ENCODE measurements around the gene KYNU. TPM values are rescaled to one million over a fixed set of nuclear protein-coding genes. Genes with fewer than 3 reads are reported as not detected.
"Not testable (repeated sequence)": the region's sequence is repeated elsewhere in the genome, so short reads cannot be mapped to it uniquely, and the experiment has no call there.

KYNU gene
- total RNA-seq, 2 experiments from 2014 or later = 0.14 to 1.0 TPM

GRCh38 chr2:142944721-142945120 lies 67.3 kb downstream of the KYNU start:
- H3K4me3 Mint-ChIP-seq = no peak overlapping the region
- POLR2A ChIA-PET = no interaction called here
- peaks cover 7% of the 10 kb centered on the region for H3K27me3 Mint-ChIP-seq
- DNase-seq (no peak), ATAC-seq (ENCODE audit: low read depth) (no peak)
- H3K27ac Mint-ChIP-seq = no peak overlapping the region
- no peaks in the 10 kb centered on the region for H3K9me3 Mint-ChIP-seq
- no peaks in the 10 kb centered on the region for H3K4me1 Mint-ChIP-seq
- no peaks in the 10 kb centered on the region for H3K36me3 Mint-ChIP-seq

DNA sequence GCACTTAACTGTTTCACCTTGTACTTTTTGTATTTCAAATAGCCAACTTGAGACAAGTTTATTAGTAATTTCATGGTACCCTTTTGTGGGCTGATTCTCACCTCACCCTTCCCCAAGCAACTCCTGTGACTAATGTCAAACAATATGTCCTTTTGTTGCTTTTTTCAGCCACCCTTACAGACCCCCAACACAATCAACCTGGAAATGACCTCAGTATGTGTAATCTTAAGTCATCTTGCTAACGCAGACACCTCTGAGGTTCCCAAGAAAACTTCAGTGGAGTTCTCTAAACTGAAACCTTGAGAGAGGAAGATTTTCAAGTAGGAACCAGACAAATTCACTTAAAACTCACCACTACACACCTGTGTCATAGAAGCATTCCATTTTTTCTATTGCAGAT lies 69.5 kb downstream of the KYNU start:
- H3K9me3 Mint-ChIP-seq = no peaks in the 10 kb centered on the region
- no peaks in the 10 kb centered on the region for H3K4me1 Mint-ChIP-seq
- DNase-seq (no peak), ATAC-seq (ENCODE audit: low read depth) (no peak)
- POLR2A ChIA-PET = no interaction called here
- H3K36me3 Mint-ChIP-seq = no peaks in the 10 kb centered on the region
- no peak overlapping the region for H3K27ac Mint-ChIP-seq
- H3K27me3 Mint-ChIP-seq = peaks cover 10% of the 10 kb centered on the region
- no peak overlapping the region for H3K4me3 Mint-ChIP-seq

GRCh38 chr2:142948723-142949122 lies 71.3 kb downstream of the KYNU start:
- H3K27me3 Mint-ChIP-seq; H3K27ac Mint-ChIP-seq; H3K4me3 Mint-ChIP-seq; H3K36me3 Mint-ChIP-seq; POLR2A ChIA-PET; H3K4me1 Mint-ChIP-seq; ATAC-seq (ENCODE audit: low read depth); H3K9me3 Mint-ChIP-seq; DNase-seq: not testable (repeated sequence)

- H3K36me3 Mint-ChIP-seq; H3K4me3 Mint-ChIP-seq; H3K27ac Mint-ChIP-seq; POLR2A ChIA-PET; ATAC-seq (ENCODE audit: low read depth); H3K9me3 Mint-ChIP-seq; DNase-seq; H3K4me1 Mint-ChIP-seq; H3K27me3 Mint-ChIP-seq: not testable (repeated sequence)
Measured at GRCh38 chr2:142950323-142950722, 72.9 kb downstream of the KYNU start.

DNA sequence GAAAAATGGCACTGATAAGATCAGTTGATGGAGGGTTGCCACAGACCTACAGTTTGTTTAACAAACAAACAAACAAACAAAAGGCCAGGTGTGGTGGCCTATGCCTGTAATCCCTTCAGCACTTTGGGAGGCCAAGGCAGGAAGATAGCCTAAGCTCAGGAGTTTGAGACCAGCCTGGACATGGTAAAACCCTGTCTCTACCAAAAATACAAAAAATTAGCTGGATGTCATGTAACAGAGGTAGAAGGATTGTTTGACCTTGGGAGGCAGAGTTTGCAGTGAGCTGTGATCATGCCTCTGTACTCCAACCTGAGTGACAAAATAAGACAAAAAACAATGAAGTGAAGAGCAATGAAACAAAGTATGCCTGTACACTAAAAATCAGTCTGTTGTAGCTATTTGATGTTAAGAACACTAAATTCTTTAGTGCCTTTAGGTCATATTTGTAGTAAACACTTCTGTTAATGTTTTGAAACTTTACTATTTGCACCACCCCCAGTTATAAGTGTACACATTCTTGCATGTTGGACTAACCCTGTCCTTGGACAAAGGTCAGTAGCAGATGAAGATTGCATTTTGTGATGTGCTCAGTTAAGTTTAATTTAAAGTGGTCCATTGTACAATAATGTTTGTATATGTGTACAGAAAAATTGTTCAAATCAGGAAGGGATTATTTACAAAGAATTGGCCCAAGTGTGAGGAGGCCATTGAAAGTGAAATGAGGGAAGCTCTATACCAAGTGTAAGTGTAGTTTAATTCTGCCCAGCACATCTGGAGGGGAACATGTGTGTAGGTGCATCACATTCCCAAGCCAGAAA lies 73.9 kb downstream of the KYNU start:
- Mint-ChIP-seq H3K27me3 (peaks cover 7% of the 10 kb centered on the region), H3K9me3 (no peaks in the 10 kb centered on the region), H3K4me1 (no peaks in the 10 kb centered on the region), H3K4me3 (no peak overlapping the region), H3K27ac (no peak overlapping the region), H3K36me3 (no peaks in the 10 kb centered on the region)
- DNase-seq (no peak), ATAC-seq (ENCODE audit: low read depth) (no peak)
- POLR2A ChIA-PET = no interaction called here

- H3K27ac Mint-ChIP-seq = no peak overlapping the region
- no peaks in the 10 kb centered on the region for H3K9me3 Mint-ChIP-seq
- peaks cover 7% of the 10 kb centered on the region for H3K27me3 Mint-ChIP-seq
- DNase-seq (no peak), ATAC-seq (ENCODE audit: low read depth) (no peak)
- POLR2A ChIA-PET = no interaction called here
- H3K4me3 Mint-ChIP-seq = no peak overlapping the region
- H3K36me3 Mint-ChIP-seq = no peaks in the 10 kb centered on the region
- no peaks in the 10 kb centered on the region for H3K4me1 Mint-ChIP-seq
Measured at GRCh38 chr2:142952018-142952417, 74.6 kb downstream of the KYNU start.

- H3K9me3 Mint-ChIP-seq = no peaks in the 10 kb centered on the region
- no peak overlapping the region for H3K4me3 Mint-ChIP-seq
- H3K27me3 Mint-ChIP-seq = peaks cover 7% of the 10 kb centered on the region
- ATAC-seq (ENCODE audit: low read depth) (no peak), DNase-seq (no peak)
- no peaks in the 10 kb centered on the region for H3K36me3 Mint-ChIP-seq
- no peaks in the 10 kb centered on the region for H3K4me1 Mint-ChIP-seq
- POLR2A ChIA-PET = no interaction called here
- no peak overlapping the region for H3K27ac Mint-ChIP-seq
Measured at GRCh38 chr2:142952793-142953494, 75.5 kb downstream of the KYNU start.

- Mint-ChIP-seq H3K27ac (no peak overlapping the region), H3K9me3 (no peaks in the 10 kb centered on the region), H3K36me3 (no peaks in the 10 kb centered on the region), H3K4me3 (no peak overlapping the region), H3K27me3 (peaks cover 10% of the 10 kb centered on the region), H3K4me1 (no peaks in the 10 kb centered on the region)
- DNase-seq (no peak), ATAC-seq (ENCODE audit: low read depth) (no peak)
- POLR2A ChIA-PET = no interaction called here
Measured at GRCh38 chr2:142954493-142954892, 77.0 kb downstream of the KYNU start.

GRCh38 chr2:142957144-142957543 lies 79.7 kb downstream of the KYNU start:
- Mint-ChIP-seq H3K4me1 (no peaks in the 10 kb centered on the region), H3K4me3 (no peak overlapping the region), H3K27ac (no peak overlapping the region), H3K27me3 (peaks cover 8% of the 10 kb centered on the region), H3K9me3 (no peaks in the 10 kb centered on the region), H3K36me3 (no peaks in the 10 kb centered on the region)
- POLR2A ChIA-PET = no interaction called here
- ATAC-seq (ENCODE audit: low read depth) (no peak), DNase-seq (no peak)

- no peak for ATAC-seq (ENCODE audit: low read depth)
- POLR2A ChIA-PET = interaction anchor here (0.7 kb wide), 1 partner anchor 1685 kb away, joined by 4 read pairs; no protein-coding TSS in a partner anchor
- H3K36me3 Mint-ChIP-seq = no peaks in the 10 kb centered on the region
Measured at GRCh38 chr2:142961202-142961601, 83.7 kb downstream of the KYNU start.

DNA sequence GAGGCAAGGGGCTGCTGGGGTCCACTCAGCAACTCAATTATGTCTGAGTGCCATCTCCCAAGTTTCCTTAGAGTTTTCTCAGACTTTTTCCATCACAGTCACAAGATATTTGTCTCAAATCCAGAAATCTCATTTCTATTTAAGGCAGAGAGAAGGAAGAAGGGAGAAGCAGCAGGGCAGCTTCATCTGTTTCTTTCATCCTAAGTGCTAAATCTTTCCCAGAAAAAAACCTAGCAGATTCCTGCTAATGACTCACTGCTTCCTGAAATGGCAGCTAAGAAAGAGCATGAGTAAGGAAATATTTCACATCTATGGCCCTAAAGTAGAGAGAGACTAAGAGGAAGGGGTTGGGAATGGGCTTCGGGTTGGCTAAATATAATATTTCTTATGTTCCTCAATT lies 88.0 kb downstream of the KYNU start:
- Mint-ChIP-seq H3K36me3 (no peaks in the 10 kb centered on the region), H3K4me1 (no peaks in the 10 kb centered on the region), H3K27ac (no peak overlapping the region), H3K27me3 (peaks cover 18% of the 10 kb centered on the region), H3K4me3 (no peak overlapping the region), H3K9me3 (peaks cover 3% of the 10 kb centered on the region)
- POLR2A ChIA-PET = no interaction called here
- ATAC-seq (ENCODE audit: low read depth) (no peak), DNase-seq (no peak)

More at GRCh38 chr2:142961202-142961601, 83.7 kb downstream of the KYNU start:
- H3K27ac Mint-ChIP-seq = no peak overlapping the region
- H3K4me1 Mint-ChIP-seq = no peaks in the 10 kb centered on the region
- no peak overlapping the region for H3K4me3 Mint-ChIP-seq
- H3K9me3 Mint-ChIP-seq = peaks cover 3% of the 10 kb centered on the region
- H3K27me3 Mint-ChIP-seq = peaks cover 16% of the 10 kb centered on the region
- DNase-seq = no peak

GRCh38 chr2:142966284-142966683 lies 88.8 kb downstream of the KYNU start:
- DNase-seq = no peak
- no peak for ATAC-seq (ENCODE audit: low read depth)
- H3K4me1 Mint-ChIP-seq = no peaks in the 10 kb centered on the region
- POLR2A ChIA-PET = no interaction called here
- H3K4me3 Mint-ChIP-seq = no peak overlapping the region
- peaks cover 3% of the 10 kb centered on the region for H3K9me3 Mint-ChIP-seq
- H3K36me3 Mint-ChIP-seq = no peaks in the 10 kb centered on the region
- peaks cover 16% of the 10 kb centered on the region for H3K27me3 Mint-ChIP-seq
- H3K27ac Mint-ChIP-seq = no peak overlapping the region

DNA sequence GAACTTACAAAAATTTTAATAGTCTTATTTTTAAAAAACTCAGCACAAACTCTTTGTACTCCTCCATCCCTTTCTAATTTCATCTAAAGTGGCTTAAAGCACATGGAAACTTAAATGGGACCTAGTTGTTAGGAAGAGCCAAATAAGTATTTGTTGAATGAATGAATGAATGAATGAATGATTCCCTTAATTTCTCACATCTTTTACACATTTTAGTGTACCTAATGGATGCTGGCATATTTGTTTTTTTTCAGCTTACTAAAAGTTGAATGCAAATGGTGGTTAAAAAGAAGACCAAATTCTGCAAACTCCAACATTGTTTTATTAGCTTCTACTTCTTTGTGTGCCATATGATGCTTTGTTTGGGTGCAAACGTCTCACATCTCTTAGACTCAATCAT lies 89.6 kb downstream of the KYNU start:
- Mint-ChIP-seq H3K36me3 (no peaks in the 10 kb centered on the region), H3K4me3 (no peak overlapping the region), H3K9me3 (peaks cover 3% of the 10 kb centered on the region), H3K4me1 (no peaks in the 10 kb centered on the region), H3K27ac (no peak overlapping the region), H3K27me3 (peaks cover 16% of the 10 kb centered on the region)
- ATAC-seq (ENCODE audit: low read depth) = no peak
- no peak for DNase-seq
- POLR2A ChIA-PET = no interaction called here

DNA sequence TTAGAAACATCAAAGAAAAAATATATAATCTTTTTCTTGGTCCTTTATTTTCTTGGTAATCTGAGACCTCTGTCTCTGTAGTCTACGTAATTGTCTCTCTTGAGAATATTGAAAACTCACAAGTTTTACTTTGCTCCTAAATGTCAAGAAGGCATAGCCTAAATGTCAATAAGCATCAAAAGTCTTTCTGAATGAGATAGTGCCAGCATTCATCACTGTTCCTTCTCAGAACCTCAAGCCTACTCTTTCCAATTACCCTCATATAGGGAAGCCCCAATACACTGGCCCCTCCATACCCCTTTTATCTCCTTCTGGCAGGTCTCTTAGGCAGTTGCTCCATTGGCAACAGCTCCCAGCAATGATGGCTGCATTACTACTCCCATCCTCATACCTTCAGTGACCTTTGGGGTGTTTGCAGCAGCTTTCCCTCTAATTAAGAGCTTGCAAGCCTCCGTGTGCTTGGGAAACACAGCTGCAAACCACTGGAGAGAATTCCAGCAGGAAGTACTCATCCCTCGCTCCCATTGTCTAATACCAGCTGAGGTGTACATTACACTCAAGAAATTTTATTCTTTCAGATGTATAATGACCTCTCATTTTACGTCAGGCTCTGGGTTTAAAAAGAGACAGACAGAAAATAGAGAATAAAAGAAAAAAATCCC lies 95.8 kb downstream of the KYNU start:
- ATAC-seq (ENCODE audit: low read depth) (no peak), DNase-seq (no peak)
- Mint-ChIP-seq H3K36me3 (no peaks in the 10 kb centered on the region), H3K27me3 (peaks cover 7% of the 10 kb centered on the region), H3K27ac (no peak overlapping the region), H3K4me3 (no peak overlapping the region), H3K9me3 (no peaks in the 10 kb centered on the region), H3K4me1 (no peaks in the 10 kb centered on the region)
- POLR2A ChIA-PET = no interaction called here
